ENCODE results near the gene MOK. TPM values are rescaled to one million over a fixed set of nuclear protein-coding genes. Genes with fewer than 3 reads are reported as not detected.

The MOK gene
- total and polyA plus RNA-seq, 4 experiments from 2014 or later: 0.73 to 1.4 (median 1.3) TPM; not detected in 1

- no peak overlapping the region for H3K4me3 ChIP-seq (ENCODE audit: low read length in 2 of 2)
Observed at GRCh38 chr14:102223682-102224081, 81.3 kb downstream of the MOK start.

GRCh38 chr14:102222751-102223150 is 82.2 kb downstream of the MOK start:
- peaks cover 3 to 8% of the 10 kb centered on the region in 2 donors for H3K36me3 Mint-ChIP-seq
- no peak for DNase-seq
- Histone ChIP-seq H3K27me3 (ENCODE audit: insufficient read depth, low read length) (no peaks in the 10 kb centered on the region), H3K4me1 (ENCODE audit: insufficient read depth, low read length) (peaks cover 4% of the 10 kb centered on the region), H3K4me3 (ENCODE audit: low read length in 2 of 2) (no peak overlapping the region), H3K27ac (ENCODE audit: low read depth, low read length) (no peak overlapping the region), H3K36me3 (ENCODE audit: insufficient read depth, low read length) (no peaks in the 10 kb centered on the region), H3K9me3 (ENCODE audit: control insufficient read depth in 1 of 2, low read length in 2 of 2) (no peaks in the 10 kb centered on the region)
- no peak overlapping the region for H3K27ac Mint-ChIP-seq
- ChIA-PET CTCF (ENCODE audit: partially characterized antibody) (no interaction called here), POLR2A (ENCODE audit: partially characterized antibody) (no interaction called here)
- H3K9me3 Mint-ChIP-seq: peaks cover 0 to 3% (median 0%) of the 10 kb centered on the region in 8 donors
- H3K4me1 Mint-ChIP-seq: peaks cover 4 to 25% (median 5%) of the 10 kb centered on the region in 4 donors
- no peaks in the 10 kb centered on the region for H3K27me3 Mint-ChIP-seq
- no peak overlapping the region for H3K4me3 Mint-ChIP-seq
- intact Hi-C loops (cut with micrococcal nuclease): no loop called here

More at GRCh38 chr14:102223682-102224081, 81.3 kb downstream of the MOK start:
- Mint-ChIP-seq H3K4me3 (no peak overlapping the region), H3K27ac (no peak overlapping the region), H3K9me3 (peaks cover 0 to 3% (median 0%) of the 10 kb centered on the region in 8 donors), H3K27me3 (no peaks in the 10 kb centered on the region), H3K36me3 (peaks cover 3 to 8% of the 10 kb centered on the region in 2 donors), H3K4me1 (peaks cover 4 to 21% (median 5%) of the 10 kb centered on the region in 4 donors)
- CTCF ChIA-PET (ENCODE audit: partially characterized antibody): interaction anchor here (0.6 to 1.2 kb wide), 2 partner anchors 8 to 1759 kb away, joined by 3 read pairs; no protein-coding TSS in a partner anchor
- no peaks in the 10 kb centered on the region for H3K27me3 ChIP-seq (ENCODE audit: insufficient read depth, low read length)
- no peaks in the 10 kb centered on the region for H3K36me3 ChIP-seq (ENCODE audit: insufficient read depth, low read length)
- DNase-seq: no peak
- intact Hi-C loops (cut with micrococcal nuclease): no loop called here
- peaks cover 4% of the 10 kb centered on the region for H3K4me1 ChIP-seq (ENCODE audit: insufficient read depth, low read length)
- POLR2A ChIA-PET (ENCODE audit: partially characterized antibody): no interaction called here
- H3K27ac ChIP-seq (ENCODE audit: low read depth, low read length): no peak overlapping the region
- no peaks in the 10 kb centered on the region for H3K9me3 ChIP-seq (ENCODE audit: control insufficient read depth in 1 of 2, low read length in 2 of 2)

DNA sequence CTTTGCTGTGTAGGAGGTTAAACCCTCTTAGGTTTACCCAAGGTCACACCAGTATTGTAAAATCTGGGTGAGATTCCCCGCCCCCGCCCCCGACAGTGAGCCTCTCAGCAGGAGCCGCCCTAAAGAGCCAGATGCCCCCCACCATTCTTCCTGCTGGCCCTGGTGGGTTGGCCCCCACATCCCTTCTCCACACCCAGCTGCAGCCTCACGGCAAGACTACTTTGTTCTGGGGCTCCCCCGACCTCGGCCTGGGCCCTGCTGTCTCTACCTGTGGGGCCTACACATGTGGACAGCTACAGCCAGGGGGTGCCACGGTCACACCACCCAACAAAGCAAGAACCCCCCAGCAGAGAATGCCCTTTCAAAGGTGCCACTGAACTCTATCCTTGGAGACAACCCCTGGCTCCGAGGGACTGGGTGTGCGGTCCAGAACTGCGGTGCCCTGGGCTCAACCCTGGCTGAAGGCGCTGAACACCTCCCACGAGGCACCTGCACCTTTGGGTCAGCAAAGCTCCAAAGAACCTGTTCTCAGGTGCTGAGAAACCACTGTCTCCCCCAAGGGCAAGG is 82.9 kb downstream of the MOK start:
- no peak for DNase-seq
- CTCF ChIA-PET (ENCODE audit: partially characterized antibody): no interaction called here
- Mint-ChIP-seq H3K27me3 (no peaks in the 10 kb centered on the region), H3K27ac (no peak overlapping the region), H3K9me3 (peaks cover 0 to 3% (median 0%) of the 10 kb centered on the region in 8 donors), H3K4me1 (peaks cover 6 to 30% (median 7%) of the 10 kb centered on the region in 4 donors), H3K36me3 (peaks cover 3 to 9% of the 10 kb centered on the region in 2 donors), H3K4me3 (no peak overlapping the region)
- POLR2A ChIA-PET (ENCODE audit: partially characterized antibody): no interaction called here
- Histone ChIP-seq H3K27me3 (ENCODE audit: insufficient read depth, low read length) (no peaks in the 10 kb centered on the region), H3K27ac (ENCODE audit: low read depth, low read length) (no peak overlapping the region), H3K36me3 (ENCODE audit: insufficient read depth, low read length) (peaks cover 4% of the 10 kb centered on the region), H3K4me3 (ENCODE audit: low read length in 2 of 2) (no peak overlapping the region), H3K4me1 (ENCODE audit: insufficient read depth, low read length) (peaks cover 4% of the 10 kb centered on the region), H3K9me3 (ENCODE audit: control insufficient read depth in 1 of 2, low read length in 2 of 2) (no peaks in the 10 kb centered on the region)
- intact Hi-C loops (cut with micrococcal nuclease): no loop called here

DNA sequence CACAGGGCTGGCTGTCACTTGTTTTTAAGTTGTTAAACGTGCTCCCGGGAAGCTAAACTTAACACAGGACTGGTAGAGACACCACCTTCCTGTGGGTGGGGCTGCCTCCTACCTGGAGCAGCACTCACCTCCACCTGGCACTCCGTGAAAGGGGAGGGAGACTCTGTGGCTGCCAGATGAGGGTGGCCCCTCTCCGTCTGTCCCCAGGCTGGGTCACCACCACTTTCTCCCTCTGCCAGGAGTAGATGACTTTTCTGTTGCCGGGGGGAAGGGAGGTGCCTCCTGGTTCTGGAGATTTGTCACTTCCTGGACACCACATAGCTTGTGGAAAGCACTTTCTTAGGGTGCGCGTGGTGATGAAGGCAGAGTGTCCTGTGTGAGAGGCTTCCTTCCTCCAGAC is 83.9 kb downstream of the MOK start:
- peaks cover 6 to 29% (median 7%) of the 10 kb centered on the region in 4 donors for H3K4me1 Mint-ChIP-seq
- H3K9me3 ChIP-seq (ENCODE audit: control insufficient read depth in 1 of 2, low read length in 2 of 2): no peaks in the 10 kb centered on the region
- no peak overlapping the region for H3K27ac ChIP-seq (ENCODE audit: low read depth, low read length)
- H3K27me3 ChIP-seq (ENCODE audit: insufficient read depth, low read length): no peaks in the 10 kb centered on the region
- intact Hi-C loops (cut with micrococcal nuclease): no loop called here
- no peak overlapping the region for H3K4me3 Mint-ChIP-seq
- no peaks in the 10 kb centered on the region for H3K27me3 Mint-ChIP-seq
- ChIA-PET POLR2A (ENCODE audit: partially characterized antibody) (no interaction called here), CTCF (ENCODE audit: partially characterized antibody) (no interaction called here)
- peaks cover 4% of the 10 kb centered on the region for H3K4me1 ChIP-seq (ENCODE audit: insufficient read depth, low read length)
- no peak overlapping the region for H3K4me3 ChIP-seq (ENCODE audit: low read length in 2 of 2)
- H3K36me3 ChIP-seq (ENCODE audit: insufficient read depth, low read length): peaks cover 4% of the 10 kb centered on the region
- no peak overlapping the region for H3K27ac Mint-ChIP-seq
- no peak for DNase-seq
- peaks cover 0 to 3% (median 0%) of the 10 kb centered on the region in 8 donors for H3K9me3 Mint-ChIP-seq
- peaks cover 3 to 9% of the 10 kb centered on the region in 2 donors for H3K36me3 Mint-ChIP-seq

- no peak overlapping the region for H3K27ac ChIP-seq (ENCODE audit: low read depth, low read length)
- Mint-ChIP-seq H3K4me3 (no peak overlapping the region), H3K9me3 (peaks cover 0 to 3% (median 0%) of the 10 kb centered on the region in 8 donors), H3K36me3 (peaks cover 3 to 14% of the 10 kb centered on the region in 2 donors), H3K27me3 (no peaks in the 10 kb centered on the region), H3K27ac (peak overlapping the region in 4 of 7 donors; percentile 42 to 88 (median 68)), H3K4me1 (peaks cover 6 to 24% (median 7%) of the 10 kb centered on the region in 4 donors)
- ChIA-PET POLR2A (ENCODE audit: partially characterized antibody) (no interaction called here), CTCF (ENCODE audit: partially characterized antibody) (no interaction called here)
- H3K36me3 ChIP-seq (ENCODE audit: insufficient read depth, low read length): peaks cover 4% of the 10 kb centered on the region
- H3K9me3 ChIP-seq (ENCODE audit: control insufficient read depth in 1 of 2, low read length in 2 of 2): no peaks in the 10 kb centered on the region
- intact Hi-C loops (cut with micrococcal nuclease): no loop called here
- H3K4me3 ChIP-seq (ENCODE audit: low read length in 2 of 2): no peak overlapping the region
- H3K27me3 ChIP-seq (ENCODE audit: insufficient read depth, low read length): no peaks in the 10 kb centered on the region
- peaks cover 4% of the 10 kb centered on the region for H3K4me1 ChIP-seq (ENCODE audit: insufficient read depth, low read length)
- no peak for DNase-seq
Observed at GRCh38 chr14:102220031-102220430, 84.9 kb downstream of the MOK start.

GRCh38 chr14:102219316-102219715 is 85.6 kb downstream of the MOK start:
- Histone ChIP-seq H3K27me3 (ENCODE audit: insufficient read depth, low read length) (no peaks in the 10 kb centered on the region), H3K36me3 (ENCODE audit: insufficient read depth, low read length) (peaks cover 4% of the 10 kb centered on the region), H3K4me1 (ENCODE audit: insufficient read depth, low read length) (peaks cover 4% of the 10 kb centered on the region), H3K27ac (ENCODE audit: low read depth, low read length) (no peak overlapping the region), H3K9me3 (ENCODE audit: control insufficient read depth in 1 of 2, low read length in 2 of 2) (no peaks in the 10 kb centered on the region), H3K4me3 (ENCODE audit: low read length in 2 of 2) (no peak overlapping the region)
- intact Hi-C loops (cut with micrococcal nuclease): no loop called here
- no peaks in the 10 kb centered on the region for H3K27me3 Mint-ChIP-seq
- ChIA-PET POLR2A (ENCODE audit: partially characterized antibody) (interaction anchor here (0.6 kb wide), 1 partner anchor 261 kb away, joined by 3 read pairs; no protein-coding TSS in a partner anchor), CTCF (ENCODE audit: partially characterized antibody) (no interaction called here)
- no peak for DNase-seq
- H3K36me3 Mint-ChIP-seq: peaks cover under 1 to 18% of the 10 kb centered on the region in 2 donors
- H3K9me3 Mint-ChIP-seq: no peaks in the 10 kb centered on the region
- peaks cover 6 to 24% (median 7%) of the 10 kb centered on the region in 4 donors for H3K4me1 Mint-ChIP-seq
- no peak overlapping the region for H3K4me3 Mint-ChIP-seq
- H3K27ac Mint-ChIP-seq: peak overlapping the region in 3 of 7 donors; percentile 42 to 88 (median 59)

DNA sequence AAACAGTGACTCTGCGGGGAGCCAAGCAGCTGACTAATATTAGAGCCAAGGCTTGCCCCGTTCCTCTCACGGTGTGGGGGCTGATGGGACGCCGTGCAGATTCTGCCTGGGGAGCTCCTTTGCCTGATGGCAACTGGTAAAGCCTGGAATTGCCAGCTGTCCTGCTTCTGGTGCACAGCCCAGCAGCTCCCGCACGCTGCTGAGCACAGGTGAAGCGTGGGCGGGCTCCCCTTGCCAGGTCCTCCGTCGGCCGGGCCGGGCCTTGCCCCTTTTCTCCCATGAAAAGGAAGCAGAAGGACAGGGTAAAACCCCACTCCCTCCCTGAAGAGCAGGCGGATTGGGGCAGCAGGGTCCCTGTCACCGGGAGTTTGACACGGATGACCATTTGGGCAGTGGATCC is 86.3 kb downstream of the MOK start:
- no peaks in the 10 kb centered on the region for H3K27me3 Mint-ChIP-seq
- H3K9me3 ChIP-seq (ENCODE audit: control insufficient read depth in 1 of 2, low read length in 2 of 2): no peaks in the 10 kb centered on the region
- H3K4me1 Mint-ChIP-seq: peaks cover 6 to 24% (median 7%) of the 10 kb centered on the region in 4 donors
- POLR2A ChIA-PET (ENCODE audit: partially characterized antibody): no interaction called here
- CTCF ChIA-PET (ENCODE audit: partially characterized antibody): interaction anchor here (1.1 kb wide), 1 partner anchor 37 kb away, joined by 3 read pairs; no protein-coding TSS in a partner anchor
- H3K27ac ChIP-seq (ENCODE audit: low read depth, low read length): no peak overlapping the region
- H3K36me3 Mint-ChIP-seq: peaks cover 0 to 18% of the 10 kb centered on the region in 2 donors
- H3K9me3 Mint-ChIP-seq: no peaks in the 10 kb centered on the region
- no peak for DNase-seq
- H3K4me3 ChIP-seq (ENCODE audit: low read length in 2 of 2): no peak overlapping the region
- no peak overlapping the region for H3K27ac Mint-ChIP-seq
- H3K27me3 ChIP-seq (ENCODE audit: insufficient read depth, low read length): no peaks in the 10 kb centered on the region
- peaks cover 4% of the 10 kb centered on the region for H3K36me3 ChIP-seq (ENCODE audit: insufficient read depth, low read length)
- H3K4me3 Mint-ChIP-seq: no peak overlapping the region
- intact Hi-C loops (cut with micrococcal nuclease): no loop called here
- peaks cover 4% of the 10 kb centered on the region for H3K4me1 ChIP-seq (ENCODE audit: insufficient read depth, low read length)
